ENCODE measurements around the gene CDT1. TPM values are rescaled to one million over a fixed set of nuclear protein-coding genes. Genes with fewer than 3 reads are reported as not detected.

The CDT1 gene
- total and polyA plus RNA-seq, 2 experiments from 2014 or later, result 32.6 to 187 TPM

GRCh38 chr16:88831838-88832237 lies 28.2 kb downstream of the CDT1 start:
- no peak overlapping the region for H3K4me2 ChIP-seq
- Mint-ChIP-seq H3K27me3 (ENCODE audit: insufficient read depth, low read depth, poor library complexity) (peaks cover 7% of the 10 kb centered on the region), H3K9me3 (no peaks in the 10 kb centered on the region)

DNA sequence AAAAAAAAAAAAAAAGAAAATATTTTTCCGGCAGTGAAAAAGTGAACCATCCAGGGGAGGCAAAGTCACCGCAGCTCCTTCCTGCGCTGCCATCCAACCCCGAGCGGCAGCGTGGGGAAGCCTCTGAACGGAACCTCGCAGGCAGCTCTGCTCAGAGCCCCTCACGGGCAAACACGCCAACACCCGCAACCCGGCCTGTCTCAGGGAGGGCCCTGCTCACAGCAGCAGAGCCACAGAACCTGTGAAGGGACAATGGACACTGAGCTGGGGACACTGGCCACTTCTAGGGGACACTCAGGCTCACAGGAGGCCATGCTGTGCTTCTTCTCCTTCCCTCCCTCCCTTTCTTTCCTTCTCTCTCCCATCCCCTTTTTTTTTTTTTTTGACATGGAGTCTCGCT lies 29.5 kb downstream of the CDT1 start:
- Histone ChIP-seq H3K4me1 (ENCODE audit: insufficient read depth) (no peaks in the 10 kb centered on the region), H3K4me2 (no peak overlapping the region), H3K27me3 (ENCODE audit: insufficient read depth) (no peaks in the 10 kb centered on the region), H3K36me3 (ENCODE audit: insufficient read depth) (no peaks in the 10 kb centered on the region), H3K79me2 (replicated peaks; ENCODE audit: insufficient read depth) (no peaks in the 10 kb centered on the region), H3K27ac (ENCODE audit: low read depth) (no peak overlapping the region), H3K9me2 (ENCODE audit: insufficient read depth) (no peaks in the 10 kb centered on the region), H3K4me3 (no peak overlapping the region), H2AFZ (no peak overlapping the region), H4K20me1 (replicated peaks; ENCODE audit: insufficient read depth) (no peaks in the 10 kb centered on the region), H3F3A (replicated peaks; ENCODE audit: low read depth) (no peaks in the 10 kb centered on the region)
- ATAC-seq (no peak), DNase-seq (ENCODE audit: low spot score) (no peak)
- Mint-ChIP-seq H3K36me3 (ENCODE audit: low read depth) (no peaks in the 10 kb centered on the region; the same call in 2 of the 3 replicates), H3K4me1 (no peaks in the 10 kb centered on the region), H3K4me3 (no peak overlapping the region), H3K9me3 (no peaks in the 10 kb centered on the region), H3K27me3 (ENCODE audit: insufficient read depth, low read depth, poor library complexity) (peaks cover 7% of the 10 kb centered on the region), H3K27ac (no peak overlapping the region)
- TF ChIP-seq STAT1 (IDR thresholded peaks at IDR 0.05; ENCODE audit: unreplicated experiment) (no peak), ZNF114 (CRISPR knock-in tag; IDR thresholded peaks at IDR 0.05) (no peak), ETS1 (IDR thresholded peaks at IDR 0.05) (no peak), NANOG (IDR thresholded peaks at IDR 0.05; ENCODE audit: borderline replicate concordance) (no peak), POLR2AphosphoS5 (IDR thresholded peaks at IDR 0.05; ENCODE audit: low read depth) (no peak)
- TF ChIP-seq, protein P1, sequence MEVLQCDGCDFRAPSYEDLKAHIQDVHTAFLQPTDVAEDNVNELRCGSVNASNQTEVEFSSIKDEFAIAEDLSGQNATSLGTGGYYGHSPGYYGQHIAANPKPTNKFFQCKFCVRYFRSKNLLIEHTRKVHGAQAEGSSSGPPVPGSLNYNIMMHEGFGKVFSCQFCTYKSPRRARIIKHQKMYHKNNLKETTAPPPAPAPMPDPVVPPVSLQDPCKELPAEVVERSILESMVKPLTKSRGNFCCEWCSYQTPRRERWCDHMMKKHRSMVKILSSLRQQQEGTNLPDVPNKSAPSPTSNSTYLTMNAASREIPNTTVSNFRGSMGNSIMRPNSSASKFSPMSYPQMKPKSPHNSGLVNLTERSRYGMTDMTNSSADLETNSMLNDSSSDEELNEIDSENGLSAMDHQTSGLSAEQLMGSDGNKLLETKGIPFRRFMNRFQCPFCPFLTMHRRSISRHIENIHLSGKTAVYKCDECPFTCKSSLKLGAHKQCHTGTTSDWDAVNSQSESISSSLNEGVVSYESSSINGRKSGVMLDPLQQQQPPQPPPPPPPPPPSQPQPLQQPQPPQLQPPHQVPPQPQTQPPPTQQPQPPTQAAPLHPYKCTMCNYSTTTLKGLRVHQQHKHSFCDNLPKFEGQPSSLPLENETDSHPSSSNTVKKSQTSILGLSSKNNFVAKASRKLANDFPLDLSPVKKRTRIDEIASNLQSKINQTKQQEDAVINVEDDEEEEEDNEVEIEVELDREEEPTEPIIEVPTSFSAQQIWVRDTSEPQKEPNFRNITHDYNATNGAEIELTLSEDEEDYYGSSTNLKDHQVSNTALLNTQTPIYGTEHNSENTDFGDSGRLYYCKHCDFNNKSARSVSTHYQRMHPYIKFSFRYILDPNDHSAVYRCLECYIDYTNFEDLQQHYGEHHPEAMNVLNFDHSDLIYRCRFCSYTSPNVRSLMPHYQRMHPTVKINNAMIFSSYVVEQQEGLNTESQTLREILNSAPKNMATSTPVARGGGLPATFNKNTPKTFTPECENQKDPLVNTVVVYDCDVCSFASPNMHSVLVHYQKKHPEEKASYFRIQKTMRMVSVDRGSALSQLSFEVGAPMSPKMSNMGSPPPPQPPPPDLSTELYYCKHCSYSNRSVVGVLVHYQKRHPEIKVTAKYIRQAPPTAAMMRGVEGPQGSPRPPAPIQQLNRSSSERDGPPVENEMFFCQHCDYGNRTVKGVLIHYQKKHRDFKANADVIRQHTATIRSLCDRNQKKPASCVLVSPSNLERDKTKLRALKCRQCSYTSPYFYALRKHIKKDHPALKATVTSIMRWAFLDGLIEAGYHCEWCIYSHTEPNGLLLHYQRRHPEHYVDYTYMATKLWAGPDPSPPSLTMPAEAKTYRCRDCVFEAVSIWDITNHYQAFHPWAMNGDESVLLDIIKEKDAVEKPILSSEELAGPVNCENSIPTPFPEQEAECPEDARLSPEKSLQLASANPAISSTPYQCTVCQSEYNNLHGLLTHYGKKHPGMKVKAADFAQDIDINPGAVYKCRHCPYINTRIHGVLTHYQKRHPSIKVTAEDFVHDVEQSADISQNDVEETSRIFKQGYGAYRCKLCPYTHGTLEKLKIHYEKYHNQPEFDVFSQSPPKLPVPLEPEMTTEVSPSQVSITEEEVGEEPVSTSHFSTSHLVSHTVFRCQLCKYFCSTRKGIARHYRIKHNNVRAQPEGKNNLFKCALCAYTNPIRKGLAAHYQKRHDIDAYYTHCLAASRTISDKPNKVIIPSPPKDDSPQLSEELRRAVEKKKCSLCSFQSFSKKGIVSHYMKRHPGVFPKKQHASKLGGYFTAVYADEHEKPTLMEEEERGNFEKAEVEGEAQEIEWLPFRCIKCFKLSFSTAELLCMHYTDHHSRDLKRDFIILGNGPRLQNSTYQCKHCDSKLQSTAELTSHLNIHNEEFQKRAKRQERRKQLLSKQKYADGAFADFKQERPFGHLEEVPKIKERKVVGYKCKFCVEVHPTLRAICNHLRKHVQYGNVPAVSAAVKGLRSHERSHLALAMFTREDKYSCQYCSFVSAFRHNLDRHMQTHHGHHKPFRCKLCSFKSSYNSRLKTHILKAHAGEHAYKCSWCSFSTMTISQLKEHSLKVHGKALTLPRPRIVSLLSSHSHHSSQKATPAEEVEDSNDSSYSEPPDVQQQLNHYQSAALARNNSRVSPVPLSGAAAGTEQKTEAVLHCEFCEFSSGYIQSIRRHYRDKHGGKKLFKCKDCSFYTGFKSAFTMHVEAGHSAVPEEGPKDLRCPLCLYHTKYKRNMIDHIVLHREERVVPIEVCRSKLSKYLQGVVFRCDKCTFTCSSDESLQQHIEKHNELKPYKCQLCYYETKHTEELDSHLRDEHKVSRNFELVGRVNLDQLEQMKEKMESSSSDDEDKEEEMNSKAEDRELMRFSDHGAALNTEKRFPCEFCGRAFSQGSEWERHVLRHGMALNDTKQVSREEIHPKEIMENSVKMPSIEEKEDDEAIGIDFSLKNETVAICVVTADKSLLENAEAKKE (CRISPR knock-in tag; IDR thresholded peaks at IDR 0.05), result no peak

More at GRCh38 chr16:88831838-88832237, 28.2 kb downstream of the CDT1 start:
- Histone ChIP-seq H3K27me3 (ENCODE audit: insufficient read depth) (no peaks in the 10 kb centered on the region), H3F3A (replicated peaks; ENCODE audit: low read depth) (no peaks in the 10 kb centered on the region), H4K20me1 (replicated peaks; ENCODE audit: insufficient read depth) (no peaks in the 10 kb centered on the region), H3K9me2 (ENCODE audit: insufficient read depth) (no peaks in the 10 kb centered on the region), H3K79me2 (replicated peaks; ENCODE audit: insufficient read depth) (no peaks in the 10 kb centered on the region), H3K36me3 (ENCODE audit: insufficient read depth) (no peaks in the 10 kb centered on the region), H3K4me3 (no peak overlapping the region), H3K27ac (ENCODE audit: low read depth) (no peak overlapping the region), H3K4me1 (ENCODE audit: insufficient read depth) (no peaks in the 10 kb centered on the region), H2AFZ (no peak overlapping the region)
- TF ChIP-seq ETS1 (IDR thresholded peaks at IDR 0.05) (no peak), EZH2 (IDR thresholded peaks at IDR 0.05; ENCODE audit: low read depth, unreplicated experiment) (no peak), CTCF (conservative IDR thresholded peaks at IDR 0.05; ENCODE audit: low read depth in 2 of 2) (peak in 1 of 2 experiments; percentile 15; a peak in 1 of 4 replicates)
- no peak overlapping the region for H3K27ac Mint-ChIP-seq
- H3K4me1 Mint-ChIP-seq, result no peaks in the 10 kb centered on the region
- no peak overlapping the region for H3K4me3 Mint-ChIP-seq
- ATAC-seq, result peak; percentile 60
- H3K36me3 Mint-ChIP-seq (ENCODE audit: low read depth), result no peaks in the 10 kb centered on the region; the same call in 2 of the 3 replicates
- DNase-seq (ENCODE audit: low spot score), result no peak
